ENCODE results near the gene OTUB1.

GRCh38 chr11:63979426-63979825, 6.8 kb upstream of the OTUB1 start:
- TF ChIP-seq CTCF (IDR thresholded peaks at IDR 0.05) = no peak
- TF ChIP-seq ZFP36 (IDR thresholded peaks at IDR 0.05; ENCODE audit: borderline replicate concordance, partially characterized antibody) = no peak
- no peak for TF ChIP-seq SMC3 (IDR thresholded peaks at IDR 0.05)
- no peak for TF ChIP-seq KDM1A (IDR thresholded peaks at IDR 0.05; ENCODE audit: low read depth)
- TF ChIP-seq MAZ (IDR thresholded peaks at IDR 0.05; ENCODE audit: borderline replicate concordance, low read depth, low read length) = no peak
- no peak for TF ChIP-seq POLR2A (IDR thresholded peaks at IDR 0.05; ENCODE audit: low read length)
- no peak for TF ChIP-seq ELK1 (IDR thresholded peaks at IDR 0.05; ENCODE audit: low read depth, low read length)
- TF ChIP-seq RCOR1 (IDR thresholded peaks at IDR 0.05; ENCODE audit: low read depth, low read length) = no peak
- no peak for TF ChIP-seq MAFK (IDR thresholded peaks at IDR 0.05; ENCODE audit: partially characterized antibody)
